Fibroblast of pulmonary artery (primary cell): ENCODE results near the gene AFM.

Source experiments
- DNase-seq: peaks from one replicate; pipeline ENCODE4 v3.0.0-alpha.2; 2010; ENCODE audit warnings: low read depth
- H3K4me3 ChIP-seq: replicated peaks from 2 replicates; pipeline ENCODE4 v1.5.1; 2011; ENCODE audit warnings: low read depth, mild to moderate bottlenecking, control low read depth, low read length, moderate library complexity
- TF ChIP-seq, protein P1 (sequence below): IDR thresholded peaks from 2 replicates; pipeline ENCODE4 v1.5.1; 2011; ENCODE audit warnings: mild to moderate bottlenecking, control low read depth, low read length, inconsistent platforms; ENCODE audit errors: missing control alignments

The AFM gene

DNA sequence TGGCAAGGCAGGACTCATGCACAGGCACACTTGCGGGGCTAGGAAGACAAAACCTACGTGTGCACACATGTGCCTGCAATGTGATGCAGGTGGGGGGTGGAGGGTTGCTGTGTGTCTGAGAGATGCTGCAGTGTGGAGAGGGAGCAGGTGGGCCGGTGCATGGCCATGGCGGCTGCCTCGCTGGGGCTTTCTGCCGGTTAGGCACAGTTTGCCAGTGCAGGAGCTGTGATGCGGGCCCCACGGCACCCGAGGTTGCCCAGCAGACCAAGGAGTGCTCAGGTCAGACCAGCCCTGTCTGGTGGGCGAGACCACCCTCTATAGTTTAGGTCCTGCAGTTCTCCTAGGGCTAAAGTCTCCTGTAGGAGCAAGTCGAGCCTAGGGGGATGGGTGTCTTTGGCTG is 4.4 kb upstream of the AFM start:
- no peak for DNase-seq
- no peak overlapping the region for H3K4me3 ChIP-seq
- TF ChIP-seq, protein P1, sequence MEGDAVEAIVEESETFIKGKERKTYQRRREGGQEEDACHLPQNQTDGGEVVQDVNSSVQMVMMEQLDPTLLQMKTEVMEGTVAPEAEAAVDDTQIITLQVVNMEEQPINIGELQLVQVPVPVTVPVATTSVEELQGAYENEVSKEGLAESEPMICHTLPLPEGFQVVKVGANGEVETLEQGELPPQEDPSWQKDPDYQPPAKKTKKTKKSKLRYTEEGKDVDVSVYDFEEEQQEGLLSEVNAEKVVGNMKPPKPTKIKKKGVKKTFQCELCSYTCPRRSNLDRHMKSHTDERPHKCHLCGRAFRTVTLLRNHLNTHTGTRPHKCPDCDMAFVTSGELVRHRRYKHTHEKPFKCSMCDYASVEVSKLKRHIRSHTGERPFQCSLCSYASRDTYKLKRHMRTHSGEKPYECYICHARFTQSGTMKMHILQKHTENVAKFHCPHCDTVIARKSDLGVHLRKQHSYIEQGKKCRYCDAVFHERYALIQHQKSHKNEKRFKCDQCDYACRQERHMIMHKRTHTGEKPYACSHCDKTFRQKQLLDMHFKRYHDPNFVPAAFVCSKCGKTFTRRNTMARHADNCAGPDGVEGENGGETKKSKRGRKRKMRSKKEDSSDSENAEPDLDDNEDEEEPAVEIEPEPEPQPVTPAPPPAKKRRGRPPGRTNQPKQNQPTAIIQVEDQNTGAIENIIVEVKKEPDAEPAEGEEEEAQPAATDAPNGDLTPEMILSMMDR, result no peak

DNA sequence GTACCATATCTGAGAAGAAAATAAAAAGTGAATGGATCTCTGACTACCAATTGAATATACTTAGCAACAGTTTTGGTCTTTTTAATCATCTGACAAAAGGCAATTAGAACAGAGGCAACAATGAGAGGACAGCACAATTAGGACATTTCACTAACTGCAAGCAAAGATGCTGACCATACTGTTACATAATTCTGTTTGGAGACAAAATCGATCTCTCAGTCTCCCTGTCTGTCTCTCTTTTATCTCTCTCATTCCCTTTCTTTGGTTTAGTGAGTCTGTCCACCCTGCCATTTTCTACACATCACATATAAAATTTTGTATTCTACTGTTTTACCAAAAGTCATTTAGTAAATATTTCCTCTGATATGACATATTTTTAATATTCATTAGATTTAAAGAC is 2.2 kb upstream of the AFM start:
- DNase-seq, result no peak
- TF ChIP-seq, protein P1, result no peak
- H3K4me3 ChIP-seq, result no peak overlapping the region

DNA sequence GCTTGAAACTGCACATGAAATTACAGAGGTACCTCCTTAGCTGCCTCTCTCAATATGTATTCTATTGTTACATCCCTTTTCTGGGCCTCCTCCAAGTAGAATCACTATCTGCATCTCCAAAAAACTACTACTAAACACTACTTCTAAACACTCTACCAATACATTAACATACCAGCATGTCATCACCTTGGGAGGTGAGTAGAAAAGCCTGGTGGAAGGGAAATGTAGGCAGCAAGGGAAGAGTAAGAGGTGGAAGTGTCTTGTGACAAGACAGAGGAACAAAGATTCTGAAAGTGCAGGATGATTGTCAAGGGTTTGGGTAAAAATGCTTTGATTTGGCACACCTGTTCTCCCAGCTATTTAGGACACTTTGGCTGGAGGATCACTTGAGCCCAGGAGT is 3.5 kb downstream of the AFM start:
- TF ChIP-seq, protein P1, result no peak
- no peak for DNase-seq
- H3K4me3 ChIP-seq, result no peak overlapping the region

DNA sequence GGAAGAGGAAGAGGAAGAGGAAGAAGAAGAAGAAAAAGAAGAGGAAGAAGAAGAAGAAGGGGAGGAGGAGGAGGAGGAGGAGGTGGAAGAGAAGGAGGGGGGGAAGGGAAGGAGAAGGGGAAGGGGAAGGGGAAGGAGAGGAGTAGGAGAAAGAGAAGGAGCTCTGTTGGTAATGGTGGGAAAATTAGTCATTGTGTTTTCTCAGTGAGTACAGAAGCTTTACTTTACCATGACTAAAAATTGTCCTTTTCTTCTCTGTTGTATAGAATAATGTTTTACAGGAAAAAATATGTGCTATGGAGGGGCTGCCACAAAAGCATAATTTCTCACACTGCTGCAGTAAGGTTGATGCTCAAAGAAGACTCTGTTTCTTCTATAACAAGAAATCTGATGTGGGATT is 4.1 kb downstream of the AFM start:
- no peak overlapping the region for H3K4me3 ChIP-seq
- TF ChIP-seq, protein P1, result no peak
- no peak for DNase-seq

DNA sequence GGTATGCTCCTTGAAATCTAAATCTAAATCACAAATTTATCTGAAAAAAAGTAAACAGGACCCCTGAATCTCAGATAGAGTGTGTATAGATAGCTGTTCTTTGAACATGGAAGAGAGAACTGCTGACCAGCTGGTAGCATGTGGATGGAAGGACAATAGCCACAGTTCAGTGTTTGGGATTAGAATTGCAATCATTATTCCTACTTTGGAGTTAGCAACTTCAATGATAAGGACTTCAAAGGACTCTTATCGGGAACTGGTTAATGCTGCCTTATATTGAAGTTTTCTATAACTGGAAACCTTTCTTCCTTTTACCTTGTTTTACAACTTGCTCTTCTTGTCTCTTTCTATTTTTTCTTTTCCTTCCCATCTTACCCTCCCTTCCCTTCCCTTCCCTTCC is 5.0 kb downstream of the AFM start:
- no peak overlapping the region for H3K4me3 ChIP-seq
- TF ChIP-seq, protein P1, result no peak
- DNase-seq, result no peak

DNA sequence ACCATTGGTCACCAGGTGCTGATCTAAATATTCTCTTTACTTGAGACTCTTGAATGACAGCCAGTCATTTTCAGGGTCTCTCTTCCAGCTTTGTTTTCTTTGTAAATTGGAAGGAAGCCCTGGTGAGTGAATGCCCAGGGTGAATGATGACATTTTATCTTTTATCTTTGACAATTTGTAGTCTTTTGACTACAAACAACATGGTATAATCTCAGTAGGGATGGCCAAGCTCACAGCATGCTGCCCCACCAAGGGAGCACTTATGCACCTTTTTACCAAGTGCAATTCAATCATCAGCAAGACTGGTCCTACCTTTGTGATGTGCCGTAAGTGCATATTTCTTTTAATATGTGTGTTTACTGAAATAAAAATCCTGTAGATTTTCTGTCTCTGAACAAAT is 5.7 kb downstream of the AFM start:
- TF ChIP-seq, protein P1, result no peak

DNA sequence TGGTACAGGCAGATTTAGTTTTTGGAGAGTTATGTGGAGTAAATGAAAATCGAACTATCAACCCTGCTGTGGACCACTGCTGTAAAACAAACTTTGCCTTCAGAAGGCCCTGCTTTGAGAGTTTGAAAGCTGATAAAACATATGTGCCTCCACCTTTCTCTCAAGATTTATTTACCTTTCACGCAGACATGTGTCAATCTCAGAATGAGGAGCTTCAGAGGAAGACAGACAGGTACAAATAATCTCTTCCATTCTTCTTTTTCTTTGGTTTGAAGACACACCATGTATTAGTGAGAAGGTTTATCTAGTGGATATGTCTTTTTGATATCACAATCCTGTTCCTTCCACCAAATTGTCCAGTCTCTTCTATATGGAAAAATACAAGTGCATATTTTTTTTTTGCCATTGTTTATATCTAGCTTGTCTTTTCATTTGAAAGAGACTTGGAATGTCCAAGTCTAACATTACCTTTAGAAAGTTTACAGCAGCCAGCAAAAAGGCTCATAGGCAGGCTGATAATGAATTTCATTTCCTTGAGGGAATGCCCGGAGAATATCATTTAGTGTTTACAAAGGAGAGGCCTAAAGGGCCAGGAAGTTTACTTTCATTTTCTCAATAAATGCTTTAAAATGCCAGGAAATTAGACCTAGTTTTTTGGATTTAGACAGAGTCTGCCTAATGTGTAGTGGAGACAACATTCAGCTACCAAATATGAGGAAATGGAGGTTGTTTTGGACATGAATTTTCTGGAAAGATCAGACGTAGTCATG is 18.6 kb downstream of the AFM start:
- H3K4me3 ChIP-seq, result no peak overlapping the region
- peak; percentile 18 for DNase-seq
- TF ChIP-seq, protein P1, result no peak

More for the DNA sequence above, 5.7 kb downstream of the AFM start:
- DNase-seq, result no peak
- H3K4me3 ChIP-seq, result no peak overlapping the region
